Measurements from ENCODE around the gene ZNF362. TPM values are rescaled to one million over a fixed set of nuclear protein-coding genes. Genes with fewer than 3 reads are reported as not detected.

ZNF362 gene
- total RNA-seq, 2 donors from 2014 or later, result 27.4 to 41.5 TPM

- no peak for DNase-seq
- Mint-ChIP-seq H3K9me3 (no peaks in the 10 kb centered on the region), H3K27me3 (ENCODE audit: insufficient read depth) (no peaks in the 10 kb centered on the region), H3K36me3 (ENCODE audit: low read depth) (peaks cover 15% of the 10 kb centered on the region), H3K4me3 (no peak overlapping the region), H3K4me1 (peaks cover 26% of the 10 kb centered on the region), H3K27ac (no peak overlapping the region)
- no peaks in the 10 kb centered on the region for H3K27me3 ChIP-seq (ENCODE audit: control insufficient read depth, insufficient read depth, low read length, poor library complexity, severe bottlenecking)
- peaks cover 12% of the 10 kb centered on the region for H3K36me3 ChIP-seq (ENCODE audit: control insufficient read depth, insufficient read depth, low read length)
- H3K9me3 ChIP-seq (ENCODE audit: control insufficient read depth, low read length), result no peaks in the 10 kb centered on the region
- TF ChIP-seq CTCF (conservative IDR thresholded peaks at IDR 0.05), result no peak
- H3K27ac ChIP-seq (ENCODE audit: low read depth, low read length), result no peak overlapping the region
- no peak overlapping the region for H3K4me3 ChIP-seq (ENCODE audit: low read length)
- no peak overlapping the region for H3K9ac ChIP-seq (ENCODE audit: extremely low read depth, low read length, poor library complexity, severe bottlenecking)
- 92% methylated on average over 5 of the region's 5 CpGs; no CpG with 5 or more reads in 1 of the 2 experiments for WGBS, 2 experiments (ENCODE audit: insufficient coverage in 1 of 2, insufficient read length in 1 of 2)
- H3K4me1 ChIP-seq (ENCODE audit: control insufficient read depth, insufficient read depth, low read length), result peaks cover 9% of the 10 kb centered on the region
These were observed 7.7 kb downstream of the ZNF362 start for GRCh38 chr1:33263890-33264504.

GRCh38 chr1:33265780-33266605, 9.7 kb downstream of the ZNF362 start:
- Histone ChIP-seq H3K9ac (ENCODE audit: extremely low read depth, low read length, poor library complexity, severe bottlenecking) (no peak overlapping the region), H3K9me3 (ENCODE audit: control insufficient read depth, low read length) (no peaks in the 10 kb centered on the region), H3K27ac (ENCODE audit: low read depth, low read length) (peak overlapping the region; percentile 51), H3K4me1 (ENCODE audit: control insufficient read depth, insufficient read depth, low read length) (peaks cover 2% of the 10 kb centered on the region), H3K27me3 (ENCODE audit: control insufficient read depth, insufficient read depth, low read length, poor library complexity, severe bottlenecking) (no peaks in the 10 kb centered on the region), H3K36me3 (ENCODE audit: control insufficient read depth, insufficient read depth, low read length) (peaks cover 20% of the 10 kb centered on the region), H3K4me3 (ENCODE audit: low read length) (no peak overlapping the region)
- no peaks in the 10 kb centered on the region for H3K9me3 Mint-ChIP-seq
- H3K4me3 Mint-ChIP-seq, result no peak overlapping the region
- WGBS, 2 experiments (ENCODE audit: insufficient coverage in 1 of 2, insufficient read length in 1 of 2), result 91 to 94% methylated on average over 7 to 10 of the region's 10 CpGs
- TF ChIP-seq CTCF (conservative IDR thresholded peaks at IDR 0.05), result no peak
- no peaks in the 10 kb centered on the region for H3K27me3 Mint-ChIP-seq (ENCODE audit: insufficient read depth)
- H3K4me1 Mint-ChIP-seq, result peaks cover 15% of the 10 kb centered on the region
- no peak for DNase-seq
- peaks cover 15% of the 10 kb centered on the region for H3K36me3 Mint-ChIP-seq (ENCODE audit: low read depth)
- H3K27ac Mint-ChIP-seq, result no peak overlapping the region

- no peaks in the 10 kb centered on the region for H3K27me3 ChIP-seq (ENCODE audit: control insufficient read depth, insufficient read depth, low read length, poor library complexity, severe bottlenecking)
- no peak for TF ChIP-seq CTCF (conservative IDR thresholded peaks at IDR 0.05)
- H3K4me3 ChIP-seq (ENCODE audit: low read length), result no peak overlapping the region
- no peaks in the 10 kb centered on the region for H3K9me3 Mint-ChIP-seq
- no peaks in the 10 kb centered on the region for H3K27me3 Mint-ChIP-seq (ENCODE audit: insufficient read depth)
- no peak for DNase-seq
- peaks cover 13% of the 10 kb centered on the region for H3K4me1 Mint-ChIP-seq
- no peak overlapping the region for H3K9ac ChIP-seq (ENCODE audit: extremely low read depth, low read length, poor library complexity, severe bottlenecking)
- no peaks in the 10 kb centered on the region for H3K9me3 ChIP-seq (ENCODE audit: control insufficient read depth, low read length)
- no peak overlapping the region for H3K4me3 Mint-ChIP-seq
- H3K27ac Mint-ChIP-seq, result no peak overlapping the region
- H3K36me3 Mint-ChIP-seq (ENCODE audit: low read depth), result peaks cover 12% of the 10 kb centered on the region
- no peak overlapping the region for H3K27ac ChIP-seq (ENCODE audit: low read depth, low read length)
- no peaks in the 10 kb centered on the region for H3K4me1 ChIP-seq (ENCODE audit: control insufficient read depth, insufficient read depth, low read length)
- WGBS, 2 experiments (ENCODE audit: insufficient coverage in 1 of 2, insufficient read length in 1 of 2), result 95 to 100% methylated on average over 3 to 6 of the region's 6 CpGs
- H3K36me3 ChIP-seq (ENCODE audit: control insufficient read depth, insufficient read depth, low read length), result peaks cover 20% of the 10 kb centered on the region
These were observed 10.5 kb downstream of the ZNF362 start for GRCh38 chr1:33266766-33267165.
